H9 (cell line): ENCODE results near the gene MT1F. TPM values are rescaled to one million over a fixed set of nuclear protein-coding genes. Genes with fewer than 3 reads are reported as not detected.

Source experiments
- DNase-seq: peaks from one replicate; pipeline ENCODE4 v3.0.0-alpha.2; 2017
- H2AFZ ChIP-seq: one replicate; pipeline ENCODE4 v1.6.1; 2013; ENCODE audit warnings: mild to moderate bottlenecking, low read length, control low read depth, moderate library complexity
- H2AK5ac ChIP-seq: 2 replicates; pipeline ENCODE4 v1.6.1; 2013; ENCODE audit warnings: low read length, control low read depth, mixed read lengths; ENCODE audit not compliant: insufficient read length
- H2BK120ac ChIP-seq: one replicate; pipeline ENCODE4 v1.6.1; 2013; ENCODE audit warnings: low read depth, mild to moderate bottlenecking, low read length, control low read depth, inconsistent platforms; ENCODE audit not compliant: poor library complexity, severe bottlenecking
- H2BK12ac ChIP-seq: 2 replicates; pipeline ENCODE4 v1.6.1; 2013; ENCODE audit warnings: low read length, control low read depth, mixed read lengths, low read depth; ENCODE audit not compliant: insufficient read length
- H2BK15ac ChIP-seq: 2 replicates; pipeline ENCODE4 v1.6.1; 2013; ENCODE audit warnings: low read depth, low read length, control low read depth
- H2BK20ac ChIP-seq: one replicate; pipeline ENCODE4 v1.6.1; 2013; ENCODE audit warnings: low read depth, mild to moderate bottlenecking, low read length, control low read depth, inconsistent platforms; ENCODE audit not compliant: poor library complexity, severe bottlenecking
- H2BK5ac ChIP-seq: 2 replicates; pipeline ENCODE4 v1.6.1; 2013; ENCODE audit warnings: low read length, control low read depth, mixed read lengths; ENCODE audit not compliant: insufficient read length
- H3K14ac ChIP-seq: 2 replicates; pipeline ENCODE4 v1.6.1; 2013; ENCODE audit warnings: low read length, control low read depth; ENCODE audit not compliant: insufficient read depth
- H3K18ac ChIP-seq: 2 replicates; pipeline ENCODE4 v1.6.1; 2013; ENCODE audit warnings: low read depth, mild to moderate bottlenecking, mixed read lengths, low read length, control low read depth; ENCODE audit not compliant: insufficient read length
- H3K23ac ChIP-seq: 2 replicates; pipeline ENCODE4 v1.6.1; 2013; ENCODE audit warnings: low read length, control low read depth, mixed read lengths, low read depth; ENCODE audit not compliant: insufficient read length
- H3K23me2 ChIP-seq: 2 replicates; pipeline ENCODE4 v1.6.1; 2013; ENCODE audit warnings: low read depth, mild to moderate bottlenecking, mixed read lengths, low read length, control low read depth; ENCODE audit not compliant: insufficient read length, poor library complexity, severe bottlenecking
- H3K27ac ChIP-seq: 2 replicates; pipeline ENCODE4 v1.5.1; 2013; ENCODE audit warnings: low read length, control low read depth, mixed read lengths, low read depth; ENCODE audit not compliant: insufficient read length
- H3K27me3 ChIP-seq: 2 replicates; pipeline ENCODE4 v1.6.1; 2013; ENCODE audit warnings: low read length, control low read depth, inconsistent platforms; ENCODE audit not compliant: insufficient read depth
- H3K4ac ChIP-seq: 2 replicates; pipeline ENCODE4 v1.6.1; 2013; ENCODE audit warnings: low read depth, mild to moderate bottlenecking, control low read depth, inconsistent platforms, low read length, moderate library complexity
- H3K4me1 ChIP-seq: 2 replicates; pipeline ENCODE4 v1.6.1; 2013; ENCODE audit warnings: low read length, control low read depth, inconsistent platforms; ENCODE audit not compliant: insufficient read depth
- H3K4me2 ChIP-seq: 2 replicates; pipeline ENCODE4 v1.6.1; 2013; ENCODE audit warnings: low read length, control low read depth, mixed read lengths; ENCODE audit not compliant: insufficient read length, insufficient read depth
- H3K56ac ChIP-seq: 2 replicates; pipeline ENCODE4 v1.6.1; 2013; ENCODE audit warnings: low read depth, mild to moderate bottlenecking, mixed read lengths, low read length, control low read depth; ENCODE audit not compliant: insufficient read length
- H3K79me1 ChIP-seq: 2 replicates; pipeline ENCODE4 v1.6.1; 2013; ENCODE audit warnings: low read depth, mild to moderate bottlenecking, moderate library complexity, low read length, control low read depth, inconsistent platforms; ENCODE audit not compliant: insufficient read depth, poor library complexity, severe bottlenecking
- H3K79me2 ChIP-seq: 2 replicates; pipeline ENCODE4 v1.6.1; 2013; ENCODE audit warnings: low read length, control low read depth, inconsistent platforms; ENCODE audit not compliant: insufficient read depth
- H3K9ac ChIP-seq: 2 replicates; pipeline ENCODE4 v1.6.1; 2013; ENCODE audit warnings: low read length, control low read depth, mixed read lengths; ENCODE audit not compliant: insufficient read length; ENCODE audit errors: extremely low read depth
- H3K9me3 ChIP-seq: one replicate; pipeline ENCODE4 v1.6.1; 2013; ENCODE audit warnings: low read depth, low read length, inconsistent platforms; ENCODE audit not compliant: control insufficient read depth
- H3T11ph ChIP-seq: one replicate; pipeline ENCODE4 v1.6.1; 2013; ENCODE audit warnings: mild to moderate bottlenecking, low read length, control low read depth, inconsistent platforms
- H4K20me1 ChIP-seq: one replicate; pipeline ENCODE4 v1.6.1; 2013; ENCODE audit not compliant: control insufficient read depth, insufficient read length, insufficient read depth
- H4K5ac ChIP-seq: 2 replicates; pipeline ENCODE4 v1.6.1; 2013; ENCODE audit warnings: low read depth, mild to moderate bottlenecking, mixed read lengths, low read length, control low read depth; ENCODE audit not compliant: insufficient read length
- H4K8ac ChIP-seq: replicated peaks from 2 replicates; pipeline ENCODE4 v1.6.1; 2013; ENCODE audit warnings: low read length, control low read depth, mixed read lengths, low read depth; ENCODE audit not compliant: insufficient read length
- H4K91ac ChIP-seq: 2 replicates; pipeline ENCODE4 v1.6.1; 2013; ENCODE audit warnings: low read depth, mild to moderate bottlenecking, moderate library complexity, mixed read lengths, low read length, control low read depth; ENCODE audit not compliant: insufficient read length
- H3K27ac Mint-ChIP-seq, 3 experiments: 2 replicates in 2 of 3; 3 replicates in 1 of 3; pipeline ENCODE4 v1.8.0; 2020 to 2021; ENCODE audit warnings: mixed read lengths in 3 of 3, mild to moderate bottlenecking in 1 of 3, moderate library complexity in 1 of 3
- H3K27me3 Mint-ChIP-seq: 2 replicates; pipeline ENCODE4 v1.8.0; 2021; ENCODE audit warnings: low read depth, mild to moderate bottlenecking, moderate library complexity, mixed read lengths
- H3K36me3 Mint-ChIP-seq, 3 experiments: 2 replicates in 2 of 3; 3 replicates in 1 of 3; pipeline ENCODE4 v1.8.0; 2020 to 2021; ENCODE audit warnings: low read depth in 3 of 3, mixed read lengths in 3 of 3; ENCODE audit not compliant: insufficient read depth in 1 of 3
- H3K4me1 Mint-ChIP-seq, 2 experiments: 2 replicates each; pipeline ENCODE4 v1.8.0; 2020; ENCODE audit warnings: mixed read lengths in 2 of 2
- H3K4me3 Mint-ChIP-seq, 2 experiments: 2 replicates in 1 of 2; 3 replicates in 1 of 2; pipeline ENCODE4 v1.8.0; 2020 to 2021; ENCODE audit warnings: mild to moderate bottlenecking in 2 of 2, mixed read lengths in 2 of 2, moderate library complexity in 1 of 2
- H3K9me3 Mint-ChIP-seq, 2 experiments: 2 replicates in 1 of 2; 3 replicates in 1 of 2; pipeline ENCODE4 v1.8.0; 2020; ENCODE audit warnings: mild to moderate bottlenecking in 2 of 2, mixed read lengths in 2 of 2, moderate library complexity in 1 of 2
- WGBS: extraction: QIAGEN DNeasy Blood & Tissue Kit; methylation state at CpG from one replicate; pipeline ENCODE4 v1.1.7; 2013; ENCODE audit warnings: missing lambda C conversion rate, low lambda C conversion rate, mixed read lengths; ENCODE audit not compliant: insufficient read length; ENCODE audit errors: extremely low coverage; 5-methylcytosine and 5-hydroxymethylcytosine counted together
- total RNA-seq: library from RNA; stranded (reverse); gene quantifications from 2 replicates; pipeline ENCODE4 v1.2.1, GENCODE V29; 2021
- TF ChIP-seq, protein P1 (sequence below): fragments of 200-600 bp; sonication (generic); conservative IDR thresholded peaks from 3 replicates; pipeline ENCODE4 v1.8.0; 2021; ENCODE audit warnings: antibody characterized with exemption, mild to moderate bottlenecking

The MT1F gene
- total RNA-seq, 1 experiment from 2014 or later = 26.1 TPM

- no peak overlapping the region for H3T11ph ChIP-seq
- H2BK15ac ChIP-seq = no peak overlapping the region
- H2AFZ ChIP-seq = no peak overlapping the region
- peaks cover 59% of the 10 kb centered on the region; the same call in 1 of the 2 replicates for H3K27me3 ChIP-seq
- no peak overlapping the region for H2BK120ac ChIP-seq
- Mint-ChIP-seq H3K9me3 (no peaks in the 10 kb centered on the region), H3K27me3 (peaks cover 97% of the 10 kb centered on the region), H3K4me3 (peak overlapping the region; percentile 58 to 75), H3K27ac (no peak overlapping the region), H3K4me1 (peaks cover 18 to 29% of the 10 kb centered on the region in 2 experiments), H3K36me3 (no peaks in the 10 kb centered on the region)
- no peak overlapping the region for H2AK5ac ChIP-seq
- H3K23ac ChIP-seq = no peak overlapping the region
- no peak overlapping the region for H4K5ac ChIP-seq
- no peak overlapping the region for H3K14ac ChIP-seq
- peak; percentile 39 for DNase-seq
- H3K79me1 ChIP-seq = no peaks in the 10 kb centered on the region
- no CpG with 5 or more reads among the region's 48 CpGs for WGBS
- H2BK12ac ChIP-seq = no peak overlapping the region
- no peak overlapping the region for H3K9ac ChIP-seq
- H4K20me1 ChIP-seq = no peaks in the 10 kb centered on the region
- H3K27ac ChIP-seq = no peak overlapping the region
- no peak overlapping the region for H2BK20ac ChIP-seq
- no peaks in the 10 kb centered on the region for H3K9me3 ChIP-seq
- no peak overlapping the region for H3K56ac ChIP-seq
- H4K91ac ChIP-seq = no peak overlapping the region
- H3K23me2 ChIP-seq = peaks cover 7% of the 10 kb centered on the region
- no peak overlapping the region for H3K18ac ChIP-seq
- peak overlapping the region; percentile 74 for H3K4me2 ChIP-seq
- H4K8ac ChIP-seq = no peak overlapping the region
- no peak overlapping the region for H2BK5ac ChIP-seq
- TF ChIP-seq, protein P1, sequence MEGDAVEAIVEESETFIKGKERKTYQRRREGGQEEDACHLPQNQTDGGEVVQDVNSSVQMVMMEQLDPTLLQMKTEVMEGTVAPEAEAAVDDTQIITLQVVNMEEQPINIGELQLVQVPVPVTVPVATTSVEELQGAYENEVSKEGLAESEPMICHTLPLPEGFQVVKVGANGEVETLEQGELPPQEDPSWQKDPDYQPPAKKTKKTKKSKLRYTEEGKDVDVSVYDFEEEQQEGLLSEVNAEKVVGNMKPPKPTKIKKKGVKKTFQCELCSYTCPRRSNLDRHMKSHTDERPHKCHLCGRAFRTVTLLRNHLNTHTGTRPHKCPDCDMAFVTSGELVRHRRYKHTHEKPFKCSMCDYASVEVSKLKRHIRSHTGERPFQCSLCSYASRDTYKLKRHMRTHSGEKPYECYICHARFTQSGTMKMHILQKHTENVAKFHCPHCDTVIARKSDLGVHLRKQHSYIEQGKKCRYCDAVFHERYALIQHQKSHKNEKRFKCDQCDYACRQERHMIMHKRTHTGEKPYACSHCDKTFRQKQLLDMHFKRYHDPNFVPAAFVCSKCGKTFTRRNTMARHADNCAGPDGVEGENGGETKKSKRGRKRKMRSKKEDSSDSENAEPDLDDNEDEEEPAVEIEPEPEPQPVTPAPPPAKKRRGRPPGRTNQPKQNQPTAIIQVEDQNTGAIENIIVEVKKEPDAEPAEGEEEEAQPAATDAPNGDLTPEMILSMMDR = no peak
- peaks cover 2% of the 10 kb centered on the region; the same call in 1 of the 2 replicates for H3K4me1 ChIP-seq
- H3K79me2 ChIP-seq = no peaks in the 10 kb centered on the region
- H3K4ac ChIP-seq = no peak overlapping the region
Measured at GRCh38 chr16:56662357-56663354, 4.9 kb downstream of the MT1F start.
